WI38 (cell line): ENCODE data around the gene PCDHA1.
"Not testable (repeated sequence)": the region's sequence is repeated elsewhere in the genome, so short reads cannot be mapped to it uniquely, and the experiment has no call there.

Source experiments
- H3K4me3 ChIP-seq: 2 replicates; pipeline ENCODE4 v1.5.1; 2011; ENCODE audit warnings: low read depth, mild to moderate bottlenecking, control low read depth, low read length
- TF ChIP-seq, protein P1 (sequence below): IDR thresholded peaks from 2 replicates; pipeline ENCODE4 v1.5.1; 2012; ENCODE audit warnings: low read depth, mild to moderate bottlenecking, control low read depth, low read length

PCDHA1 gene

DNA sequence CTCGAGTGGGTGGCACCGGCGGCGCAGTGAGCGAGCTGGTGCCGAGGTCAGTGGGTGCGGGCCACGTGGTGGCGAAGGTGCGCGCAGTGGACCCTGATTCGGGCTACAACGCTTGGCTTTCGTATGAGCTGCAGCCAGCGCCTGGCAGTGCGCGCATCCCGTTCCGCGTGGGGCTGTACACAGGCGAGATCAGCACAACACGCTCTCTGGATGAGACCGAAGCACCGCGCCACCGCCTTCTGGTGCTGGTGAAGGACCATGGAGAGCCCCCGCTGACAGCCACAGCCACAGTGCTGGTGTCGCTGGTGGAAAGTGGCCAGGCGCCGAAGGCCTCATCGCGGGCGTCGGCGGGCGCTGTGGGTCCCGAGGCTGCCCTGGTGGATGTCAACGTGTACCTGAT lies 37.5 kb downstream of the PCDHA1 start:
- H3K4me3 ChIP-seq: no peak overlapping the region
- TF ChIP-seq, protein P1, sequence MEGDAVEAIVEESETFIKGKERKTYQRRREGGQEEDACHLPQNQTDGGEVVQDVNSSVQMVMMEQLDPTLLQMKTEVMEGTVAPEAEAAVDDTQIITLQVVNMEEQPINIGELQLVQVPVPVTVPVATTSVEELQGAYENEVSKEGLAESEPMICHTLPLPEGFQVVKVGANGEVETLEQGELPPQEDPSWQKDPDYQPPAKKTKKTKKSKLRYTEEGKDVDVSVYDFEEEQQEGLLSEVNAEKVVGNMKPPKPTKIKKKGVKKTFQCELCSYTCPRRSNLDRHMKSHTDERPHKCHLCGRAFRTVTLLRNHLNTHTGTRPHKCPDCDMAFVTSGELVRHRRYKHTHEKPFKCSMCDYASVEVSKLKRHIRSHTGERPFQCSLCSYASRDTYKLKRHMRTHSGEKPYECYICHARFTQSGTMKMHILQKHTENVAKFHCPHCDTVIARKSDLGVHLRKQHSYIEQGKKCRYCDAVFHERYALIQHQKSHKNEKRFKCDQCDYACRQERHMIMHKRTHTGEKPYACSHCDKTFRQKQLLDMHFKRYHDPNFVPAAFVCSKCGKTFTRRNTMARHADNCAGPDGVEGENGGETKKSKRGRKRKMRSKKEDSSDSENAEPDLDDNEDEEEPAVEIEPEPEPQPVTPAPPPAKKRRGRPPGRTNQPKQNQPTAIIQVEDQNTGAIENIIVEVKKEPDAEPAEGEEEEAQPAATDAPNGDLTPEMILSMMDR: no peak

DNA sequence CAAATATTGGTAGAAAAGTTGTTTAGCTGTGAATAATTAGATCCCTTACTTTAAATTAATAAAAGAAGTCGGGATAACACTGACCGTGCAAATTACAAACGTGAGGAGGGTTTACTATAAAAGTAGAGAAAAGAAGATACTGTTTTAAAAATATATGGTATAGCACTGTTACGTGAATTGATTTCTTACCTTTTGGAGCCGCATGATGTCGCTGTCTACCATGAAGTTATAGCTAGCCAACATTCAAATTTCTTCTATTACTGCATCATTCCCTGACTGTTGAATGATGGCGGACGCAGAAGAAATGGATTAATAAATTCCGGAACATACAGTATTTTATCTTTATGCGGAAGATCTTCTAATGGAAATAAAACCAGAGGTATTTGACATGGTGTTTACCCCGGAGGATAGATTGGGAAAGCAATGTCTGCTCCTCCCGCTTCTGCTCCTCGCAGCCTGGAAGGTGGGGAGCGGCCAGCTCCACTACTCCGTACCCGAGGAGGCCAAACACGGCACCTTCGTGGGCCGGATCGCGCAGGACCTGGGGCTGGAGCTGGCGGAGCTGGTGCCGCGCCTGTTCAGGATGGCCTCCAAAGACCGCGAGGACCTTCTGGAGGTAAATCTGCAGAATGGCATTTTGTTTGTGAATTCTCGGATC lies 41.9 kb downstream of the PCDHA1 start, which contains the start of gene PCDHA6:
Gene PCDHA6 (plus strand): TSS at position 257 of the 658 bp plus-strand sequence. CDS start 132 bp downstream, at position 389.
- TF ChIP-seq, protein P1: no peak
- no peak within 1 kb of the TSS for H3K4me3 ChIP-seq

DNA sequence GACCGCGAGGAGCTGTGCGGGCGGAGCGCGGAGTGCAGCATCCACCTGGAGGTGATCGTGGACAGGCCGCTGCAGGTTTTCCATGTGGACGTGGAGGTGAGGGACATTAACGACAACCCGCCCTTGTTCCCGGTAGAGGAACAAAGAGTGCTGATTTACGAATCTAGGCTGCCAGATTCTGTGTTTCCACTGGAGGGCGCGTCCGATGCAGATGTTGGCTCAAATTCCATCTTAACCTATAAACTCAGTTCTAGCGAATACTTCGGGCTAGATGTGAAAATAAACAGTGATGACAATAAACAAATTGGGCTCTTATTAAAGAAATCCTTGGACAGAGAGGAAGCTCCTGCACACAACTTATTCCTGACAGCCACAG lies 42.4 kb downstream of the PCDHA1 start:
- H3K4me3 ChIP-seq: no peak overlapping the region
- TF ChIP-seq, protein P1: no peak

DNA sequence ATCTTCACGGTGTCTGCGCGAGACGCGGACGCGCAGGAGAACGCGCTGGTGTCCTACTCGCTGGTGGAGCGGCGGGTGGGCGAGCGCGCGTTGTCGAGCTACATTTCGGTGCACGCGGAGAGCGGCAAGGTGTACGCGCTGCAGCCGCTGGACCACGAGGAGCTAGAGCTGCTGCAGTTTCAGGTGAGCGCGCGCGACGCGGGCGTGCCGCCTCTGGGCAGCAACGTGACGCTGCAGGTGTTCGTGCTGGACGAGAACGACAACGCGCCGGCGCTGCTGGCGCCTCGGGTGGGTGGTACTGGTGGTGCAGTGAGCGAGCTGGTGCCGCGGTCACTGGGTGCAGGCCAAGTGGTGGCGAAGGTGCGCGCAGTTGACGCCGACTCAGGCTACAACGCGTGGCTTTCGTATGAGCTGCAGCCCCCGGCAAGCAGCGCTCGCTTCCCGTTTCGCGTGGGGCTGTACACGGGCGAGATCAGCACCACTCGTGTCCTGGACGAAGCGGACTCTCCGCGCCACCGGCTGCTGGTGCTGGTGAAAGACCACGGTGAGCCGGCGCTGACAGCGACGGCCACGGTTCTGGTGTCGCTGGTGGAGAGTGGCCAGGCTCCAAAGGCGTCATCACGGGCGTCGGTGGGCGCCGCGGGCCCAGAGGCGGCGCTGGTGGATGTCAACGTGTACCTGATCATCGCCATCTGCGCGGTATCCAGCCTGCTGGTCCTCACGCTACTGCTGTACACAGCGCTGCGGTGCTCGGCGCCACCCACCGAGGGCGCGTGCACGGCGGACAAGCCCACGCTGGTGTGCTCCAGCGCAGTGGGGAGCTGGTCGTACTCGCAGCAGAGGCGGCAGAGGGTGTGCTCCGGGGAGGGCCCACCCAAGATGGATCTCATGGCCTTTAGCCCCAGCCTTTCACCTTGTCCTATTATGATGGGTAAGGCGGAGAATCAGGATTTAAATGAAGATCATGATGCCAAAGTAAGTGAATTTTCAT lies 43.9 kb downstream of the PCDHA1 start:
- not testable (repeated sequence) for H3K4me3 ChIP-seq

DNA sequence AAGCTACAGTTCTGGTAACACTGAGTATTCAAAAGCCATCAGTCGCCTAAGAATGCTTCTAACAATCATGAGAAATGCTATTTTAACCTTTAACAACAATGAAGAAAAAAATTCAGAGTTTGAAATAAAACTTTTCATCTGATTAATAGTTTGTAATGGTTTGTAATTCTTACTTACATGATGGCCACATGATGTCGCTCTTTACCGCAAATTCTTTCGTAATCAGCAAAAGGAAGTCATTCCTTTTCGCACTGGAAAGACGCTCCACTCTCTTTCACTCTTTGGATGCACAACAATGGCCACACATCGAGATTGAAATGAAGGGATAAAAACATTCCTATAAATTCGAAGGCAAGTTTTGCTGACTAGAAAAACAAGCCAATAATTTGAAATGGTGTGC lies 48.1 kb downstream of the PCDHA1 start, which contains the start of gene PCDHA7:
Gene PCDHA7 (plus strand): TSS at position 277 of the 400 bp plus-strand sequence. CDS start 115 bp downstream, at position 392.
- TF ChIP-seq, protein P1: no peak
- H3K4me3 ChIP-seq: no peak within 1 kb of the TSS

DNA sequence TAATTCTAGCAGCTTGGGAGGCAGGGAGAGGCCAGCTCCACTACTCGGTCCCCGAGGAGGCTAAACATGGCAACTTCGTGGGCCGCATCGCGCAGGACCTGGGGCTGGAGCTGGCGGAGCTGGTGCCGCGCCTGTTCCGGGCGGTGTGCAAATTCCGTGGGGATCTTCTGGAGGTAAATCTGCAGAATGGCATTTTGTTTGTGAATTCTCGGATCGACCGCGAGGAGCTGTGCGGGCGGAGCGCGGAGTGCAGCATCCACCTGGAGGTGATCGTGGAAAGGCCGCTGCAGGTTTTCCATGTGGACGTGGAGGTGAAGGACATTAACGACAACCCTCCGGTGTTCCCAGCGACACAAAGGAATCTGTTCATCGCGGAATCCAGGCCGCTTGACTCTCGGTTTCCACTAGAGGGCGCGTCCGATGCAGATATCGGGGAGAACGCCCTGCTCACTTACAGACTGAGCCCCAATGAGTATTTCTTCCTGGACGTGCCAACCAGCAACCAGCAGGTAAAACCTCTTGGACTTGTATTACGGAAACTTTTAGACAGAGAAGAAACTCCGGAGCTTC lies 48.6 kb downstream of the PCDHA1 start:
- not testable (repeated sequence) for H3K4me3 ChIP-seq

DNA sequence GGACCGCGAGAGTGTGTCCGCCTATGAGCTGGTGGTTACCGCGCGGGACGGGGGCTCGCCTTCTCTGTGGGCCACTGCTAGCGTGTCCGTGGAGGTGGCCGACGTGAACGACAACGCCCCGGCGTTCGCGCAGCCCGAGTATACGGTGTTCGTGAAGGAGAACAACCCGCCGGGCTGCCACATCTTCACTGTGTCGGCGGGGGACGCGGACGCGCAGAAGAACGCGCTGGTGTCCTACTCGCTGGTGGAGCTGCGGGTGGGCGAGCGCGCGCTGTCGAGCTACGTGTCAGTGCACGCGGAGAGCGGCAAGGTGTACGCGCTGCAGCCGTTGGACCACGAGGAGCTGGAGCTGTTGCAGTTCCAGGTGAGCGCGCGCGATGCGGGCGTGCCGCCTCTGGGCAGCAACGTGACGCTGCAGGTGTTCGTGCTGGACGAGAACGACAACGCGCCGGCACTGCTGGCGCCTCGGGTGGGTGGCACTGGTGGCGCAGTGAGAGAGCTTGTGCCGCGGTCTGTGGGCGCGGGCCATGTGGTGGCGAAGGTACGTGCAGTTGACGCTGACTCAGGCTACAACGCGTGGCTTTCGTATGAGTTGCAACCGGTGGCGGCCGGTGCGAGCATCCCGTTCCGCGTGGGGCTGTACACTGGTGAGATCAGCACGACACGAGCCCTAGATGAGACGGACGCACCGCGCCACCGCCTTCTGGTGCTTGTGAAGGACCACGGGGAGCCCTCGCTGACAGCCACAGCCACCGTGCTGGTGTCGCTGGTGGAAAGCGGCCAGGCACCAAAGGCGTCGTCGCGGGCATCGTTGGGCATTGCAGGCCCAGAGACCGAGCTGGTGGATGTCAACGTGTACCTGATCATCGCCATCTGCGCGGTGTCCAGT lies 49.9 kb downstream of the PCDHA1 start:
- TF ChIP-seq, protein P1: no peak
- H3K4me3 ChIP-seq: no peak overlapping the region
